Measurements from ENCODE around the gene DLX5.
A peak's percentile ranks its signal among the peaks of the same experiment; 100 is the strongest.

Gene DLX5

GRCh38 chr7:97006055-97006815, 18.4 kb downstream of the DLX5 start:
- DNase-seq (ENCODE audit: low read depth, low spot score) = peak; percentile 86

- DNase-seq (ENCODE audit: low read depth, low spot score) = peak; percentile 96
Measured at GRCh38 chr7:97005183-97006054, 19.2 kb downstream of the DLX5 start, which contains the start of gene DLX6. TSS of gene DLX6 (plus strand) at chr7:97005553. CDS start at chr7:97005978, 425 bp downstream.

- no peak for DNase-seq (ENCODE audit: low read depth, low spot score)
Measured at GRCh38 chr7:97004247-97005182, 20.1 kb downstream of the DLX5 start.

- DNase-seq (ENCODE audit: low read depth, low spot score) = peak; percentile 53
Measured at GRCh38 chr7:97003262-97004246, 21.1 kb downstream of the DLX5 start.

GRCh38 chr7:97002555-97003261, 21.9 kb downstream of the DLX5 start:
- DNase-seq (ENCODE audit: low read depth, low spot score) = peak; percentile 79

GRCh38 chr7:97001656-97002554, 22.7 kb downstream of the DLX5 start:
- peak; percentile 95 for DNase-seq (ENCODE audit: low read depth, low spot score)

GRCh38 chr7:97001221-97001620, 23.4 kb downstream of the DLX5 start:
- DNase-seq (ENCODE audit: low read depth, low spot score) = no peak

GRCh38 chr7:96998744-96999143, 25.9 kb downstream of the DLX5 start:
- DNase-seq (ENCODE audit: low read depth, low spot score) = peak; percentile 60

GRCh38 chr7:96998333-96998732, 26.3 kb downstream of the DLX5 start:
- DNase-seq (ENCODE audit: low read depth, low spot score) = peak; percentile 14

GRCh38 chr7:96997512-96998032, 27.1 kb downstream of the DLX5 start:
- peak; percentile 41 for DNase-seq (ENCODE audit: low read depth, low spot score)

GRCh38 chr7:96996958-96997511, 27.6 kb downstream of the DLX5 start:
- DNase-seq (ENCODE audit: low read depth, low spot score) = no peak

GRCh38 chr7:96996111-96996957, 28.3 kb downstream of the DLX5 start:
- peak; percentile 50 for DNase-seq (ENCODE audit: low read depth, low spot score)

GRCh38 chr7:96995406-96996110, 29.1 kb downstream of the DLX5 start:
- DNase-seq (ENCODE audit: low read depth, low spot score) = peak; percentile 8

- no peak for DNase-seq (ENCODE audit: low read depth, low spot score)
Measured at GRCh38 chr7:96993980-96994379, 30.7 kb downstream of the DLX5 start.

GRCh38 chr7:96993094-96993865, 31.4 kb downstream of the DLX5 start:
- DNase-seq (ENCODE audit: low read depth, low spot score) = peak; percentile 78

Data from ELF-1 (cell line).